ENCODE data around the gene COQ2.
"Not testable (repeated sequence)": the region's sequence is repeated elsewhere in the genome, so short reads cannot be mapped to it uniquely, and the experiment has no call there.

DNA sequence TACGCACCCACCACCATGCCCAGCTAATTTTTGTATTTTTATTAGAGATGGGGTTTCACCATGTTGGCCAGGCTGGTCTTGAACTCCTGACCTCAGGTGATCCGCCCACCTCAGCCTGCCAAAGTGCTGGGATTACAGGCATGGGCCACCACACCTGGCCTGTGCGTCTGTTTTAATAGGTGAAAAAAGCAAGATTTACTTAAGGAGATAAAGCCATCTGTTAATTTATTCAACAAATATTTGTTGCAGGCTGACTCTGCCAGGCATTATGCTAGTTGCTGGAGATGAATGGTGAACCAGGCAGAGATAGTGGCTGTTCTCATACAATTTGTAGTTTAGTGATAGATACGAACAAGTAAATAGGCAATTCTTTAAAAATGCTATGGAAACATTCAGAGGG is 40.7 kb upstream of the COQ2 start:
- TF ChIP-seq, protein P1, sequence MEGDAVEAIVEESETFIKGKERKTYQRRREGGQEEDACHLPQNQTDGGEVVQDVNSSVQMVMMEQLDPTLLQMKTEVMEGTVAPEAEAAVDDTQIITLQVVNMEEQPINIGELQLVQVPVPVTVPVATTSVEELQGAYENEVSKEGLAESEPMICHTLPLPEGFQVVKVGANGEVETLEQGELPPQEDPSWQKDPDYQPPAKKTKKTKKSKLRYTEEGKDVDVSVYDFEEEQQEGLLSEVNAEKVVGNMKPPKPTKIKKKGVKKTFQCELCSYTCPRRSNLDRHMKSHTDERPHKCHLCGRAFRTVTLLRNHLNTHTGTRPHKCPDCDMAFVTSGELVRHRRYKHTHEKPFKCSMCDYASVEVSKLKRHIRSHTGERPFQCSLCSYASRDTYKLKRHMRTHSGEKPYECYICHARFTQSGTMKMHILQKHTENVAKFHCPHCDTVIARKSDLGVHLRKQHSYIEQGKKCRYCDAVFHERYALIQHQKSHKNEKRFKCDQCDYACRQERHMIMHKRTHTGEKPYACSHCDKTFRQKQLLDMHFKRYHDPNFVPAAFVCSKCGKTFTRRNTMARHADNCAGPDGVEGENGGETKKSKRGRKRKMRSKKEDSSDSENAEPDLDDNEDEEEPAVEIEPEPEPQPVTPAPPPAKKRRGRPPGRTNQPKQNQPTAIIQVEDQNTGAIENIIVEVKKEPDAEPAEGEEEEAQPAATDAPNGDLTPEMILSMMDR (IDR thresholded peaks at IDR 0.05): not testable (repeated sequence)
- not testable (repeated sequence) for TF ChIP-seq POLR2A (IDR thresholded peaks at IDR 0.05)

All from heart left ventricle (tissue), 13 donors.